HG03565 (cell line): ENCODE measurements around the gene TXK.

Experiments used
- ATAC-seq: cut with Tn5 transposase; IDR thresholded peaks from one replicate; pipeline ENCODE4 v1.9.1; 2021; ENCODE audit warnings: mild to moderate bottlenecking, moderate library complexity; ENCODE audit not compliant: unreplicated experiment

The TXK gene

DNA sequence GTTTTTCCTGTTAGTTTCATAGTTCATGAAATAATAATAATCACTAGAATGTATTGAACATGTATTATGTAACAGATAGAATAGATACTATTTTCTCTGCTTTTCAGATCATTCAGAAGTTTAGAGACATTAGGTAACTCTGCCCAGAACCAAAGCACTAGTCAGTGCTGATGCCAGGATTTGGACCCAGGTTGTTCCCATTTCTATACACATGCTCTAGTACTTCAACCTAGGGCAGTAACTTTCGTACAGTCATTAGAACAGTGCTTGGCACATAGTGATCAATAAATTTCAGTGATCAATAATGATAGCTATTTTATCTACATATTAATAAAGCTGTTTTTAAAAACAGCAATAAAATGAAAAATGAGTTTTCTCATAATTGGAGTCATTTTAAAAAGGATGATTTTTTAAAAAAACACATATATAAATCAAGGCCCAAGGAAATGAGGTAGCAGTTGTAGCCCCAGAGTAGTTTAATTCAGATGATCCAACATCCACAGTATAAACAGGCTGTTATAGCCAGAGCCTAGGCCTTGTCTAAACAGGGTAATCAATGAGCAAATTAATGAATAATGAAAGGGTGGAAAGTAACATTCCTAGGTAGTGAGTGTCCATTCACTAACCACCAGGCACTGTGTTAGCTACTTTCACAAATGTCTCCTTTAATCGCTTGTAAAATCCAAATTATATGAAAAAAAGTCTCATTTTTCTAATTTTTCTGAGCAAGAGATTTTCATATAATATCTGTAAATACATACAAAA lies 25.6 kb downstream of the TXK start:
- no peak for ATAC-seq

DNA sequence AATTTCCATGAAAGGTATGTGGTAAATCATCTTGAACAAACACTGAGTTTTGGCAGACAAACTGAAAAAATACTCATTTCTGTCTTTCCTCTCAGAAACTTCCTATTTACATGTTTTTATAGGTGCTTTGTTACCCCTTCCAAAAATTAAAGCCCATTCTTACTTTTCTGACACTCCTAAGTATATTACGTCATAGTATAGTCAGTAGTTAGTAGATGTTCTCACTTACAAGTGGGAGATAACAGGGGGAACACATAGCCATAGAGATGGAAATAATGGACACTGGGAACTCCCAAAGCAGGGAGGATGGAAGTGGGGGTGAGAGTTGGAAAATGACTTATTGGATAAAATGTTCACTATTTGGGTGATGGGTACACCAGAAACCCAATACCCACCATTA lies 28.8 kb downstream of the TXK start:
- ATAC-seq = no peak

DNA sequence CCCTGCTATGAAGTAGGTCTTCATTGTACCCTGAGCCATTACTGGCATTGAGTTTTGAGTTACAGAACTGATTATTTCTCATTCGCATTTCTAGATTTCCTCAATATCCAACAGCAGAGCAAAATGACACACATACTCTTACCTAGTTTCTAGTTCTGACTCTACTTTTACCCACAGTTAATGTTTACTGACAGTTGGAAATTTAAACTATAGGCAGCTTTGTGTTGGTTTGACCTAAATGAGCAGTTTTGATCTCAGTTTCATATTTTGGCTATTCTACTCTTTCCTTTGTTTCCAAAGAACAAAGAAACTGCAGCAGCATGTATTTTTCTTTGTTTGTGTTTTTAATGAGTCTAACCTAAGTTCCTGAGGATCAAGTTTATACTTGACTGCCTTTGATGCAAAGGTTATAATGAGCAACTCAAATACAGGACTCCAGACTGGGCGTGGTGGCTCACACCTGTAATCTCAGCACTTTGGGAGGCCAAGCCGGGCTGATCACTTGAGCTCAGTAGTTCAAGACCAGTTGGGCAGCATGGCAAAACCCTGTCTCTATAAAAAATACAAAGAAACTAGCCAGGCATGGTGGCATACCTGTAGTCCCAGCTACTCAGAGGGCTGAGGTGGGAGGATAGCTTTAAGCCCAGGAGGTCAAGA lies 30.4 kb downstream of the TXK start:
- ATAC-seq = peak; percentile 68

DNA sequence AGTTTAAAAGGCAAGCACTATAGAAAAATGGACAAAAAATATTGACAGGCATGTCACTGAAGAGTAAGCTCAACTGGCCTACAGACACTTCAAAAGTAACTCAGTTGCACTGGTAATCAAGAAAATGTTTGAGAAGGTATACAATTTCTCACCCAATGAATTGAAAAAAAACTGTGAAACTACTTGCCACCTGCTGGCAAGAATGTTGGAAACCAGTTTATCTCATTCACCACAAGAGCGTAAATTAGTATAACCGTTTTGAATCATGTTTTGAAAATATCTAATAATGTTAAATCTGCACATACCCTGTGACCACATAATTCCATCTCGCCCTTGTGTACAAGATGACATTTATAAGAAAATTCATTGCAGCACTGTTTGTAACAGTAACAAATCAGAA lies 31.7 kb downstream of the TXK start:
- no peak for ATAC-seq

DNA sequence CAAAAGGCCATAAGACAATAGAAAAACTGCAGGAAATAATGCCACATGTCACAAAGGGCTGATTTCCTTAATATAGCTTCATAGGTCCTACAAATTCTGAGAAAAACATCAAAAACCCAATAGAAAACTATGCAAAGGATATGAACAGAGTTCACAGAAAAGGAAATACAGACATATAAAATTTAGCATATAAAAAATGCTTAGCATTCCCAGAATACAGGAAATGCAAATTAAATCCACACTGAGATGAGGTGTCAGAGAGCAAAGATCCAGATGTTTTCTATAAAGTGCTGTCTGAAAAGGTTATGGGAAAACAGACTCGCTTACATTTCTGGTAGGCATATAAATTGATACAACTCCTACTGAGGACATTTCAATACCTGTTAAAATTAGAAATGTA lies 33.8 kb downstream of the TXK start:
- no peak for ATAC-seq

DNA sequence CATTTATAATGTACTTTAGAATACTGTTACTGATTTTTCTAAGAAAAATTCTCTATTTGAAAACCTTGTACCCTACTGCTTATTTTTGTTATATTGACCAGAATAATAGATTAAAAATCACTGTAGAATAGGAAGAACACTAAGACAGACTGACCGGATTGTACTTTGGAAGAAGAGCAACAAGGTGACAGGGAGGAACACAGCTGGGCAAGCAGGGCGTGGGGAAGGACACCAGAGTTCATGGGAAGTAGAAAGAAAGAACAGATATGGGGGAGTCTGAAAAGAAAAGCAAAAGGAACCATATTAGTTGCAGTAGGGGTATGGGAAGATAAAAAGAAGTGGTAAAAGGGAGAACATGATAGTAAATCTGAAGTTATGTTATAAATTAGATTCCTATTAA lies 38.6 kb downstream of the TXK start:
- ATAC-seq = no peak

DNA sequence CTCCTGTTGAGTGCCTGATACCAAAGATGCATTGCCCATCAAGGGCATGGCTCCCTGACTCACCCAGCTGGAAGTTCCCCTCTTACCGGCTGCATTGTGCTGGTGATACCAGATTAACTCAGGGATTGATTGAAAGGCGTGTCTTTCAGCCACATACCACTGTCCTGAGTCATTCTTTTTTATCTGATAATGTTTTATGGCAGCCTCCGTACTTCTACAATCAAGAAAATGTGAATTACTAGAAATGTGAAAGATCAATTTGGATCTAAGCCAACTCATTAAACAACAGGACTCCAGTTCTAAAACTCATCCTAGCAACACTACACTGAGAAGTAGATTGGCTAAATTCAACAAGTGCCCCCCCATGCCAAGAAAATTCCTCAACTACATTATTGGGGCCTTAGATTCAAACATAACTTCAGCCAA lies 40.0 kb downstream of the TXK start:
- ATAC-seq = no peak

DNA sequence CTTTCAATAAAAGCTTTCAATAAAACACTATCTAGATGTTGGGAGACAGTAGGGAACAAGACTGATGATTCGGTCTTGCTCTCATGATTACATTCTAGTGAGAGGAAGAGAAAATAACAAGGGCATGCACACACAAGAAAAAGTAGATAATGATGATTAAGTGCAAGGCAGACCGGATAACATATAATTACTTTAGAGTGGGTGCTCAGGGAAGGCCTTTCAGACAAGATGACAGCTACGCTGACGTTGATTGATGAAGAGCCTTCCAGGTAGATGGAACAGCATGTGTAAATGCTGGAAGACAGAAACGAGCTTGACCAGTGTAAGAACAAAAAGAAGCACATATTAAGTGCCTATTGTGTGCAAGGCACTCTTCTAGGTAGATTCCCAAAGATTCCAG lies 43.4 kb downstream of the TXK start:
- ATAC-seq = no peak

DNA sequence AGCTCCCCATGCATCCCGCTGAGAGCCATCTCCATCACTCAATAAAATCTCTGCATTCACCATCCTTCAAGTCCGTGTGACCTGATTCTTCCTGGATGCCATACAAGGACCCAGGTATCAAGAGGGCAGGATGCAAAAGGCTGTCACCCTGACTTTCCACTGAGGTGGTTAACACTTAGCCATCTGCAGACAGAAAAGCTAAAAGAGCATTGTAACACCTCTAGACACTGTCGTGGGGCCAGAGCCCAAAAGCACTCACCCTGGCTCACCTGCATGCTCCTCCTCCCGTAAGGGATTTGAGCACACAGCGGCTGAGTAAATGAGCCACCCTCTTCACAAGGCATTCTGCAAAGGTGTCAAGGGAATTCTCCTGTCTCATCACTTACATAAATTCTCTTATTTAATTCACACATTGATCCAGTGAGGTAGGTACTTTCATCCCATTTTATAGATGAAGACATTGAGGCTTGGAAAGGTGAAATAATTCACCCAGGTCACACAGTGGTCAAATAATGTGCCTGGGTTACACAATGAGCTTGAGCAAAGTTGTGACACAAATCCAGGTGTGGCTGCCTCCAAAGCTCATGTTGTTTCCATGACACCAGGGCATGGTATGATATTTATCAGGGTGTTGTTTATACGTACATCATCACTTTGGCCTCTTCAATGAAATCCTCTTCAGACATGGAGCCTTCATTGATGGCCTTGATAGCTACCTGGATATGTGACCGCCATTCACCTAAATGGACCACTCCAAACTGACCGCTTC lies 48.0 kb downstream of the TXK start:
- no peak for ATAC-seq

DNA sequence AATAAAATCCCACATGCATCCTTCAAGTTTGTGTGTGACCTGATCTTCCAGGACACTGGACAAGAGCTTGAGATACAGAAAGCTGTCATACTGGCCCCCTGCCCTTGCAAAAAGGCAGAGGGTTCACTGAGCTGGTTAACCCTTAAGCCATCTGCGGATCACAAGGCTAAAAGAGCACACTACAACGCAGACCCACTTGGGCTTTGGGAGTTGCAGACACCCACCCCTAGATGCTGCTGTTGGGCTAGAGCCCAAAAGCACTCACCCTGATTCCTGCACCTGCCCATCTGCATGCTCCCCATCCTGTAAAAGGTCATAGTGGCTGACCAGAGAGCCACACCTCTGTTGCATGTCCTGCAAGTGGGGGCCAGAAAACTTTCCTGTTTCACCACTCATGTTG lies 51.1 kb downstream of the TXK start:
- no peak for ATAC-seq

DNA sequence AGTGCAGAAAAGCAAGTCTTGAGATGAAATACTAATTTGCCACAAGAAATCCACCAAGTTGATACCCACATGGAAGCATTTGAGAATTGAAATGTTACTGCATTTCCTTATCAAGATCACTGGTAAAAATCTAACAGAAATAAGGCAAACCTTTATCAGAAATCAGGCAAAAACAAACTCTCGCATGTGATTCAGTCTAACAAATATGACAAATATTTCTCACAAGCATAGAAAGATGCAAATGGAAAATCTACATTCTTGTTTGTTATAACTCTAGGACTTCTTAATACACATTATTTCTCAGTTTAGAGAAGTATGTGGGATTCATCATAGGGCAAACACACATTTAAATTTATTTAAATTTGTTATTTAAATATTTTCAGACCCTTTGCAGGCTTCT lies 52.9 kb downstream of the TXK start:
- ATAC-seq = no peak

DNA sequence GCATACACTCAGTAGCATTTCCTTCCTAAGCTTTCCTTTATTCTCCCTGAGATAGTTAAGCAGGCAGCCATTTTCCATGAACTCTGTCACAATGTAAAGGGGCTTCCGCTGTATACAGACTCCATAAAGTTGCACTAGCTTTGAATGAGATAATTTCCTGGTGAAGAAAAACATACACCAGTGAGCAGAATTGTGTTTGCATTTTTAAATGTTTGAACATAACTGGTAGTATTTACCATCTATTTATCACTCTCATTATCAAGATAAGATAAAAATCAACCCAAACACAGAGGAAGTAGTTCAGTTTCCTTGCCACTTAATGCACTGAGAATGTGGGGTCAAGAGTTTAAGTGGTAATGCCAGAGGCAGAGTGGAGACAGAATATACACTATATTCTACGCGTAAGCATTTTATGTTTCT lies 54.1 kb downstream of the TXK start:
- ATAC-seq = no peak

DNA sequence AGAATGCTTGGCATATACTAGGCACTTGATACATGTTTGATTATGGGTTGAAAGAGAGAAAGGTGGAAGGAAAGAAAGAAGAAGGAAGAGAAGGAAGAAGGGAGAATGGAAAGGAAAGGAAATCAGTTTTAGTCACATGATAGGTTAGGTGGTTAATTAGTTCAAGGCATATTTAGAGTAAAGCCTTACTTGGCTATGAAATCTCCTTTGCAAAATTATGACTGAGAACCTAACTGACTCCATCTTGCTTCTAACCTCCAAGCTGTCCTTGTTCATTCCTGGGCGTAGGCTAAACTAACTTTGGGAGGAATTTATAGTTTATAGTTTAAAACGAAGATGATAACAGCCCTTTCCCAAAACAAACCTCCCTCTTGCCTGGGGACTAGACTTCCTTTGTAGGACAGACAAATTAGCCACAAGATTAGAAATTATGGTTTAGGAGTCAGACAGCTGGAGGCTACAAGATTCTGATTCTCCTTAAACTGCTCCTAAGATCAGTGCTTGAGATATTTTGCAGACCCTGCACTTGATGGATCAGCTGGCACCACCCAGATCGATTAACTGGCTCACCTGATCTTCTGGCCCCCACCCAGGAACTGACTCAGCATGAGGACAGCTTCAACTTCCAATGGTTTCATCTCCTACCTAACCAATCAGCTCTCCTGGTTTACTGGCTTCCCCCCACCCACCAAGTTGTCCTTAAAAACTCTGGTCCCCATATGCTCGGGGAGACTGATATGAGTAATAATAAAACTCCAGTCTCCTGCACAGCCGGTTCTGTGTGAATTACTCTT lies 55.0 kb downstream of the TXK start:
- ATAC-seq = no peak

DNA sequence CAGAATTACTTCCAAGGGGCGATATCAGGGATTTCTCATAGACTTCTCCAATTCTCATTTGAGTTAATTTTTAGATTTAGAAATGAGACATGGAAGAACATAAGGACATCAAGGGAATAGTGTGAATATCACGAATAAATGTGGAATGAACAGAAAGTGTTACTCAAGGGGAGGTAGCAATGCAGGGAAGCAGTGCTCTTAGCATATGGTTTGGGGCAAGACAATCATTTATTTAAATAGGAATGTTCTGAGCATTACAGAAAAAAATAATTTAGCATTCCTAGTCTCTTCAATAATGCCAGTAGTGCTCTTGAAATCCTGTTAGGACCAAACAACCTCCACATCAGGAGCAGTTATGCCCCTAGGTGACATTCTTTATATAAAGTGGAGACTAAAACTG lies 55.6 kb downstream of the TXK start:
- no peak for ATAC-seq

DNA sequence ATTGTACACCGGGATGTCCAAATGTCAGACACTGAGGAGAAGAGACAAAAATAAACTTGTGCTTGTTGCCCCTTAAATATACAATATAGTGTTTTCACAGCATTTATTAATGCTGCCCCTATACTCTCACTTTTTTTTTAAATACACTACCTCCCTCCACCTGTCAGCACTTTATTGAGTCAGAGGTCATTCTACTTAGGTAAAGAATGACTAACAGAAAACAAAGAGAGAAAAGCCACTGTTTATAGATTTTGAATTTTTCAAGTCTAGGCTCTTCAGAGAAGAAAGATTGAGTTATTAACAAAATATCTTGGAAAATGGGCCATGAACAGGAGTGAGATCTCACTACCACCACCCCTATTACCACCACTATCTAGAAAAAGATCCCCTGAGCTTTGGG lies 59.4 kb downstream of the TXK start:
- no peak for ATAC-seq

DNA sequence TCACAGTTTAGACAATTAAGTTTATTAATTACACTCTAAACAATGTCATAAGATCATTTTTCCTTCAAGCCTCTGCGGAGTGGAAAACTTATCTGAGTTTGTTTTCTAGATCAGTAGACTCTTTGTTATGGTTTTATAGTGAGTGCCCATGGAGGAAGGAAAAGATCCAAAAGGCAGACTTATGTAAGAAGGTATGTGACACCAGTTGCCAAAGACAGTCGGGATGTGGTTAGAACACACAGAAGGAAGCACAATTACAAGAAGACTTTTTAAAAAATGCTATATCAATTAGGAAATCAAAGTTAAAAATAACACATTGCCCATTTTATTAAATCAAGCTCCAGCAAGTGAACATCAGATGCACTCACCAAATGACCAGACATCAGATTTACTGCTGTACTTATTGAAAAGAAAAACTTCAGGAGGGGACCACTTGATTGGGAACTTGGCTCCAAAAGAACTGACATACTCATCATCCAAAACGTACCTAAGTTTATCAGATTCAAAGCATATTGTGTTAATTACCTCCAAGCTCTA lies 60.4 kb downstream of the TXK start:
- ATAC-seq = no peak

DNA sequence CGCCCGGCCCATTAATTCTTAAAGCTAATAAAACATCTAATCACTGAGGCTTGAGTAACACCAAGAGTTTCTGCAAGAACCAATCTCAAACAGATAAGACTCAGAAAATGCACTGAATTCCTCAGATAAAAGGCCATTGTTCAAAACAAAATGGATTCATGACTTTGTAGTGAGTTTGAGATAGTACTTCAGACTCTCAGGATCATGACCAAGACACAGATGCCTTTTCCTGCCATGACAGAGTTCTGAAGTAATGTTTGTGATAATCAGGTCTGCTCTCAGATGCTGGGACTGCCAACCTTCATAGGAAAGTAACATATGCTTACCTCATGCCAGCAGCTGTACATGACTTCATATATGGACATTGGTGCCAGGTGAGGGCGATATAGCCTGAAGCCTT lies 62.9 kb downstream of the TXK start:
- ATAC-seq = no peak

DNA sequence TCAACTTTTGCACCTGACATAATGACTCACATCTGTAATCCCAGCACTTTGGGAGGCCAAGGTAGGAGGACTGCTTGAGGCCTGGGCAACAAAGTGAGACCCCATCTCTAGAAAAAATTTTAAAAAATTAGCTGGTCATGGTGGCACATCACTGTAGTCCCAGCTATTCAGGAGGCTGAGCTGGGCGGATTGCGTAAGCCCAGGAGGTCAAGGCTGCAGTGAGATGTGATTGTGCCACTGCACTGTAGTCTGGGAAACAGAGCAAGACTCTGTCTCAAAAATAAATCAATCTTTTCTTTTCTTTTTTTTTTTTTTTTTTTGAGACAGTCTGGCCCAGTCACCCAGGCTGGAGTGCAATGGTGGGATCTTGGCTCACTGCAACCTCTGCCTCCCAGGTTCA lies 65.0 kb downstream of the TXK start:
- no peak for ATAC-seq

DNA sequence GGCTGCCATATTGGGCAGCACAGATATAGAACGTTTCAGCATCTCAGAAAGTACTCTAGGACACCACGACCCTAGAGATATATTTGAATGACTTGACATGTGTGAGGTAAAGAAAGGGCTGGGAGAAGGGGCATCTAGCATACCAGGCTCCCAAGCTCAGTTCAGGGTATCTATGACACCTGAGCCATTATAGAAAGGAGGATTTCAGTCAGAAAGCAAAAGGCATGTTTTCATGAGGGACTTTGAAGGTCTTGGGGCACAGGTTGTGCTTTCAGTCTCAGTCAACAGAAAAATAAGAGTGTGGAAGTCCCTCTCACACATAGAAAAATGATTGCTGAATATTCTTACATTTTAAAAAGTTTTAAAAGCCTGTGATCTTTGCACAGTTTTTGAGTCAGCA lies 65.9 kb downstream of the TXK start:
- no peak for ATAC-seq

DNA sequence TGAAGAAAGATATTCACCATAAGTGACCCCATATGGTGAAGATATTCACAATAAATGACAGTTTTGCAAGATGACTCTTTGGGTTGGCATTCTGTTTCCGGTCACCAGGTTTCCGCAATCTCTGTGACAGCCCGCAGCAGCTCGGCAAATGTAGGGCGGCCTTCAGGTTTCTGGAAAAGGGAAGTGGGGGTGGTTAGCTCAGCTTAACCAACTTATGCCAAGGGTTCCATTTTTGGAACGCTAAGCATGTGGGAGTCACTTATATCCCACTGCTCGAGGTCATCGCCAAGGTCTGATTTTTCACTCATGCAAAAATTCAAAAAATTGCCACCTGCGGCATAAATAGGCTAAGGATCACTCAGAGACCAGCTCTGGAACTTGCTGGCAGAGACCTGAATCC lies 66.5 kb downstream of the TXK start:
- ATAC-seq = no peak

DNA sequence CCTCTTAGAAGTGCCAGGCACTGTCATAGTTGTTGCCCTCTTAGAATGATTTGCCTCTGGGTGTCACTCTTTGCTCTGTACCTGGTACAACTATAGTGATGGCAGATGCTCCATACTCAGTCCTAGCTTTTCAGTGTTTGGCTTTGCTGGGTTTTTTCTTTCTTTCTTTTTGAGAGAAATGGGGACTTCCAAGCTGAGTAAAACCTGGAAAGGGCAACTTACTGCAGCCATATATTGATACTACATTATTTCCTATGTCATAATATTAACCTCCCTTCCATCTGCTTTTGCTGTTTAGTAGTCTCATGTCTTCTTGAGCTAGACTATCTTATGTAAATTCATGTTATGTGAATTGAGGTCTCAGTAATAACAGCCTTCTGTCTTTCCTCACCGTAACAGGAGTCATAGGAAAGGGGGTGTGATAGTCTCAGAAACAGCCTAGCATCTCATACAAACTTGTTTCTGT lies 68.4 kb downstream of the TXK start:
- peak; percentile 56 for ATAC-seq
